ENCODE results near the gene UXT. TPM values are rescaled to one million over a fixed set of nuclear protein-coding genes. Genes with fewer than 3 reads are reported as not detected.

UXT gene
- total RNA-seq, 1 experiment from 2014 or later = 97.5 TPM

DNA sequence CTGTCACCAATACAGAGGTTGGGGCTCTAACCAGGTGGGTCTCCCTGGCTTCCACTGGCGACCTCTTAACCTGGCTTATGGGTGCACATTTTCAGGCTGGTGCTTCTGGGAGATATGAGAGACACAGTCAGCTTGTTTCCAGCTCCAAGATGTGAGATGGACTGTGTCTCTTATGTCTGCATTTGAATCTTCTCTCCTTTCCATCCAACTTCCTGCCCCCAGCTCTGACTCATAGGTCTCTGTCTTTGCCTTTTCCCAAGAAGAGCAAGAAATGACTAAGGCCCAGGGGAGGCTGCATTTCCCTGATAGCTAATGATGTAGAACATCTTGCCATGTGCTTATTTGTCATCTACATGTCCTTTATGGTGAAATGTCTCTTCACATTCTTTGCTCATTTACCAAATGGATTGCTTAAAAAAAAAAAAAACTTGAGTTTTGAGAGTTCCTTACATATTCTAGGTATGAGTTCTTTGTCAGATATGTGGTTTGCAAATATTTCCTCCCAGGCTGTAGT is 3.2 kb upstream of the UXT start:
- H3K4me1 ChIP-seq (replicated peaks) = peaks cover 15% of the 10 kb centered on the region
- no peak overlapping the region for H3K4me3 ChIP-seq
- H3K36me3 ChIP-seq = peaks cover 2% of the 10 kb centered on the region
- H3K27ac ChIP-seq = peak overlapping the region; percentile 60
- H3K9me3 ChIP-seq (replicated peaks) = no peaks in the 10 kb centered on the region
- no peaks in the 10 kb centered on the region for H3K27me3 ChIP-seq (replicated peaks)
- peak; percentile 59 to 64 for DNase-seq (ENCODE audit: low read depth in 1 of 2, low spot score in 2 of 2)

GRCh38 chrX:47661539-47661938 is 2.6 kb upstream of the UXT start:
- Histone ChIP-seq H3K27ac (peak overlapping the region; percentile 60), H3K9me3 (replicated peaks) (no peaks in the 10 kb centered on the region), H3K27me3 (replicated peaks) (no peaks in the 10 kb centered on the region), H3K36me3 (peaks cover 5% of the 10 kb centered on the region), H3K4me3 (no peak overlapping the region), H3K4me1 (replicated peaks) (peaks cover 15% of the 10 kb centered on the region)
- no peak for DNase-seq (ENCODE audit: low read depth in 1 of 2, low spot score in 2 of 2)

GRCh38 chrX:47659421-47659726 is 394 bp upstream of the UXT start:
- no peak for DNase-seq (ENCODE audit: low read depth in 1 of 2, low spot score in 2 of 2)
- peaks cover 15% of the 10 kb centered on the region for H3K4me1 ChIP-seq (replicated peaks)
- peak overlapping the region; percentile 72 for H3K4me3 ChIP-seq
- peaks cover 5% of the 10 kb centered on the region for H3K36me3 ChIP-seq
- peak overlapping the region; percentile 99 for H3K27ac ChIP-seq
- no peaks in the 10 kb centered on the region for H3K9me3 ChIP-seq (replicated peaks)
- H3K27me3 ChIP-seq (replicated peaks) = no peaks in the 10 kb centered on the region

DNA sequence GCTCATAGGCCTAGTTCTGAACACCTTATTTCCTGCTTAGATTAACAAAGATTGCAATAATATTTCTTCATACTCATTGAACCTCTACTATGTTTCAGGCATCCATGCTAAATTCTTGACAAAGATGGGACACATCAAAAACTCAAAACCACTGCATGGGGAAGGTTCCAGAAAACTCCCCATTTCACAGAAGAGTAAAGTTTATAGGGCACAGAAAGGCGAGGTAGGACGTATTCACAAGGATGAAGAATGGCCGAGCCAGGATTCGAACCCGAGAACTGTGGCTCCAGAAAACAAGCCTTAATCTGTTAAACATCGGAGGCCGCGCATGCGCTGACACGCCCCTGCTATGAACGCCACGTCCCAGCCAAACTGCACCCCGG is 688 bp downstream of the UXT start:
- DNase-seq (ENCODE audit: low read depth in 1 of 2, low spot score in 2 of 2) = no peak
- H3K9me3 ChIP-seq (replicated peaks) = no peaks in the 10 kb centered on the region
- H3K27ac ChIP-seq = peak overlapping the region; percentile 99
- H3K4me1 ChIP-seq (replicated peaks) = peaks cover 15% of the 10 kb centered on the region
- H3K4me3 ChIP-seq = peak overlapping the region; percentile 72
- H3K36me3 ChIP-seq = peaks cover 5% of the 10 kb centered on the region
- no peaks in the 10 kb centered on the region for H3K27me3 ChIP-seq (replicated peaks)

GRCh38 chrX:47651043-47651905 is 7.7 kb downstream of the UXT start:
- Histone ChIP-seq H3K4me3 (peak overlapping the region; percentile 81), H3K9me3 (replicated peaks) (no peaks in the 10 kb centered on the region), H3K27me3 (replicated peaks) (no peaks in the 10 kb centered on the region), H3K4me1 (replicated peaks) (peaks cover 20% of the 10 kb centered on the region), H3K36me3 (peaks cover 12% of the 10 kb centered on the region; the same call in 1 of the 2 replicates), H3K27ac (peak overlapping the region; percentile 55)
- DNase-seq (ENCODE audit: low read depth in 1 of 2, low spot score in 2 of 2) = no peak

GRCh38 chrX:47650164-47651042 is 8.6 kb downstream of the UXT start, which contains the start of gene ELK1:
TSS of gene ELK1 (minus strand) at chrX:47650563. CDS start at chrX:47641441, 9,122 bp downstream.
- Histone ChIP-seq H3K9me3 (replicated peaks) (no peaks in the 10 kb centered on the region), H3K4me3 (peak within 1 kb of the TSS; percentile 81), H3K27ac (peak within 1 kb of the TSS; percentile 61), H3K36me3 (peaks cover 12% of the 10 kb centered on the region; the same call in 1 of the 2 replicates), H3K4me1 (replicated peaks) (peaks cover 20% of the 10 kb centered on the region), H3K27me3 (replicated peaks) (no peaks in the 10 kb centered on the region)
- peak; percentile 94 to 96 for DNase-seq (ENCODE audit: low read depth in 1 of 2, low spot score in 2 of 2)

GRCh38 chrX:47649781-47650163 is 9.2 kb downstream of the UXT start:
- no peaks in the 10 kb centered on the region for H3K9me3 ChIP-seq (replicated peaks)
- peak overlapping the region; percentile 81 for H3K4me3 ChIP-seq
- H3K27me3 ChIP-seq (replicated peaks) = no peaks in the 10 kb centered on the region
- H3K4me1 ChIP-seq (replicated peaks) = peaks cover 20% of the 10 kb centered on the region
- no peak overlapping the region for H3K27ac ChIP-seq
- H3K36me3 ChIP-seq = peaks cover 12% of the 10 kb centered on the region; the same call in 1 of the 2 replicates
- no peak for DNase-seq (ENCODE audit: low read depth in 1 of 2, low spot score in 2 of 2)

DNA sequence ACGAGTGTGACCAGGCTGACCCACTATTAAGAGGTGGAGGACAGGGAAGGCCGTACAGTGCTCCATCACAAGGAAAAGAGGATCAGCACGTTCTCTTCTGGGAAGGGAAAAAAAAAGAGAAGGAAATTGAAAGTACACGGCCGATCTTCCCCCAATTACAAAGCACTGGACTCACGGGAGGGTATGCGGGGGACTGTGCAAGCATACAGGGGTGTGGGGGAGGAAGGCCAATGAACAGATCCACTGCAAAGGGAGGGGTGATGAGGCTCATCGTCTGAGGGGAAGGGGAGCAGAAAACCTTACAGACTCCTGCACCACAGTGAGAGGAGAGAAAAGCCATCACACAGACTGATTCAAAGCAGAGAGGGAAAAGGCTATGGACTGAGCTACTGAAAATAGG is 9.7 kb downstream of the UXT start:
- no peak for DNase-seq (ENCODE audit: low read depth in 1 of 2, low spot score in 2 of 2)

DNA sequence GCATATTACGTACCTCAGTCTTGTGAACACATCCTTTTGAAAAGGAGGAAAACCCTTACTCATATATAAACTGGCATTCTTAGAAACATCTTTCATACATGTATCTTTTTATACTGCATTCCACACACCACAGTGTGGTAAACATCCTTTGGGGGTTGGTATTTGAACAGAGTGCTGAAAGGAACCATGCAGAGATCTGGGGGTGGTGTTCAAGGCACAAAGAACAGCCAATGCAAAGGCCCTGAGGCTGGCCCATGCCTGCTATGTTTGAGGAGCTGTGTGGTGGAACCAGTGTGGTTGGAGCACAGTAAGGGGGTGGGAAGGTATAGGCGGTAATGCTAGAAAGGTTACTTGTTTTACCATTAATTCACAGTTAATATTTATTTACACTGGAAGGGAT is 10.6 kb downstream of the UXT start:
- no peak overlapping the region for H3K4me3 ChIP-seq
- peaks cover 20% of the 10 kb centered on the region for H3K4me1 ChIP-seq (replicated peaks)
- no peaks in the 10 kb centered on the region for H3K9me3 ChIP-seq (replicated peaks)
- H3K36me3 ChIP-seq = peaks cover 13% of the 10 kb centered on the region; the same call in 1 of the 2 replicates
- no peak overlapping the region for H3K27ac ChIP-seq
- no peaks in the 10 kb centered on the region for H3K27me3 ChIP-seq (replicated peaks)
- peak in 1 of 2 experiments; percentile 20 for DNase-seq (ENCODE audit: low read depth in 1 of 2, low spot score in 2 of 2)

More for the DNA sequence above, 9.7 kb downstream of the UXT start:
- Histone ChIP-seq H3K36me3 (peaks cover 12% of the 10 kb centered on the region; the same call in 1 of the 2 replicates), H3K27me3 (replicated peaks) (no peaks in the 10 kb centered on the region), H3K4me3 (peak overlapping the region; percentile 81), H3K9me3 (replicated peaks) (no peaks in the 10 kb centered on the region), H3K4me1 (replicated peaks) (peaks cover 20% of the 10 kb centered on the region), H3K27ac (no peak overlapping the region)

GRCh38 chrX:47646636-47647035 is 12.3 kb downstream of the UXT start:
- Histone ChIP-seq H3K4me1 (replicated peaks) (peaks cover 20% of the 10 kb centered on the region), H3K27me3 (replicated peaks) (no peaks in the 10 kb centered on the region), H3K36me3 (peaks cover 15% of the 10 kb centered on the region; the same call in 1 of the 2 replicates), H3K4me3 (no peak overlapping the region), H3K27ac (no peak overlapping the region), H3K9me3 (replicated peaks) (no peaks in the 10 kb centered on the region)
- DNase-seq (ENCODE audit: low read depth in 1 of 2, low spot score in 2 of 2) = no peak

- Histone ChIP-seq H3K9me3 (replicated peaks) (no peaks in the 10 kb centered on the region), H3K4me1 (replicated peaks) (peaks cover 13% of the 10 kb centered on the region; the same call in 1 of the 2 replicates), H3K27ac (no peak overlapping the region), H3K27me3 (replicated peaks) (no peaks in the 10 kb centered on the region), H3K4me3 (no peak overlapping the region), H3K36me3 (peaks cover 13% of the 10 kb centered on the region)
- DNase-seq (ENCODE audit: low read depth in 1 of 2, low spot score in 2 of 2) = no peak
These were observed 13.4 kb downstream of the UXT start for GRCh38 chrX:47645530-47645929.

GRCh38 chrX:47644557-47645091 is 14.4 kb downstream of the UXT start:
- no peak overlapping the region for H3K4me3 ChIP-seq
- H3K9me3 ChIP-seq (replicated peaks) = no peaks in the 10 kb centered on the region
- no peaks in the 10 kb centered on the region for H3K27me3 ChIP-seq (replicated peaks)
- peaks cover 22% of the 10 kb centered on the region for H3K36me3 ChIP-seq
- DNase-seq (ENCODE audit: low read depth in 1 of 2, low spot score in 2 of 2) = no peak
- peaks cover 13% of the 10 kb centered on the region; the same call in 1 of the 2 replicates for H3K4me1 ChIP-seq (replicated peaks)
- H3K27ac ChIP-seq = no peak overlapping the region

DNA sequence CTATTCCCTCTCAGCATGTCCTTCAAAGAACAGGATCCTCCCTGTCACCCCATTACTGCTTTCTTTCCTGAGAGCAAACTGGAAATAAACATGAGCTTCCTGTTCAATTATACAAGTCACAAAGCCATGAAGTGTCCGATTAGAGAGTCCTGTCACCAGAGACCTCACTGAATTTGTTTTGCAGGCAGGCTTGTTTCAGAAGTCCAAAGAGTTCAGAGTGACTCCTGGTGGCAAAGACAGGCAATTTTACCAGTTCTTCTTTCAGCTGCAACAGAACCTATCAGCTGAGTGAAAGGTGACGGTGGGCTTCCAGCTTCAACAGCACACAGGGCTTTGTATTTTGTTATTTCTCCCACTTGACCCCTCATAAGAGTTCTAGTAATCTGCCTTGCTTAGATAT is 15.1 kb downstream of the UXT start:
- Histone ChIP-seq H3K27ac (no peak overlapping the region), H3K36me3 (peaks cover 20% of the 10 kb centered on the region), H3K4me1 (replicated peaks) (peaks cover 10% of the 10 kb centered on the region; the same call in 1 of the 2 replicates), H3K9me3 (replicated peaks) (no peaks in the 10 kb centered on the region), H3K27me3 (replicated peaks) (no peaks in the 10 kb centered on the region), H3K4me3 (no peak overlapping the region)
- DNase-seq (ENCODE audit: low read depth in 1 of 2, low spot score in 2 of 2) = no peak
